NT2/D1 (cell line): ENCODE results near the gene HOXD8.

Experiments used
- SUZ12 ChIP-seq: IDR thresholded peaks from 2 replicates; pipeline ENCODE4 v1.6.1; 2011; ENCODE audit not compliant: insufficient read length, insufficient read depth; ENCODE audit errors: extremely low read depth
- YY1 ChIP-seq: IDR thresholded peaks from 2 replicates; pipeline ENCODE4 v1.6.1; 2011; ENCODE audit not compliant: insufficient read length, insufficient read depth
- ZNF274 ChIP-seq: IDR thresholded peaks from 2 replicates; pipeline ENCODE4 v1.6.1; 2011; ENCODE audit warnings: mild to moderate bottlenecking, low read depth, low read length

GRCh38 chr2:176109946-176110345, 19.6 kb upstream of the HOXD8 start:
- no peak for TF ChIP-seq YY1
- no peak for TF ChIP-seq SUZ12
- TF ChIP-seq ZNF274, result no peak
